ENCODE results near the gene ZCWPW1.

The ZCWPW1 gene

DNA sequence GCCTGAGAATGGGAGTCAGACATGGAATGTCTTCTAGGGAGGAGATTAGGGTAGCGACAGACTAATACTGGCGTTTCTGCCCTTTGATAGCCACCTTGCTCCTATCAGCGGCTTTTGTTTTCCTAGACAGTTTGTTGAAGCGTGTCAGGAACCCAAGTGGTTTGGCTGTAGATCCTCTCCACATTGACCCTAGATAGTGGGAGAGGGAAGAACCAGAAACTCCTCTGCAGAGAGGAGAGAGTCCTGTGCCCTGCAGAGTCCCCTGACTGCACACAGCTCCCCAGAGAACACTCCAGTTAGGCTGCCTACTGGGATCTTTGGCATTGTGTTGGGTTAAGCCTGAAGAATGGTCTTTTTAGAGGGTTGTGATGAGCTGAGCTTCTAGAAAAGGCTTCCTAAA is 3.5 kb upstream of the ZCWPW1 start:
- no peak for DNase-seq

DNA sequence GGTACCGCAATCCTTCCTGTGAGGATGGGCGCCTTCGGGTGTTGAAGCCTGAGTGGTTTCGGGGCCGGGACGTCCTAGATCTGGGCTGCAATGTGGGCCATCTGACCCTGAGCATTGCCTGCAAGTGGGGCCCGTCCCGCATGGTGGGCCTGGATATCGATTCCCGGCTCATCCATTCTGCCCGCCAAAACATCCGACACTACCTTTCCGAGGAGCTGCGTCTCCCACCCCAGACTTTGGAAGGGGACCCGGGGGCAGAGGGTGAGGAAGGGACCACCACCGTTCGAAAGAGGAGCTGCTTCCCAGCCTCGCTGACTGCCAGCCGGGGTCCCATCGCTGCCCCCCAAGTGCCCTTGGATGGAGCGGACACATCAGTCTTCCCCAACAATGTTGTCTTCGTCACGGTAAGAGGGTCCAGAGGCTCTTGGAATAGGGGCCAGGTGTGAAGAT is 2.8 kb upstream of the ZCWPW1 start:
- DNase-seq, result no peak

- no peak for DNase-seq
These were observed 2.2 kb upstream of the ZCWPW1 start for GRCh38 chr7:100430493-100431285.

- peak; percentile 93 for DNase-seq
These were observed 1.4 kb upstream of the ZCWPW1 start, which contains the start of gene MEPCE for GRCh38 chr7:100429637-100430492. Gene MEPCE (plus strand): TSS chr7:100429831. CDS start chr7:100430019, 188 bp downstream.

DNA sequence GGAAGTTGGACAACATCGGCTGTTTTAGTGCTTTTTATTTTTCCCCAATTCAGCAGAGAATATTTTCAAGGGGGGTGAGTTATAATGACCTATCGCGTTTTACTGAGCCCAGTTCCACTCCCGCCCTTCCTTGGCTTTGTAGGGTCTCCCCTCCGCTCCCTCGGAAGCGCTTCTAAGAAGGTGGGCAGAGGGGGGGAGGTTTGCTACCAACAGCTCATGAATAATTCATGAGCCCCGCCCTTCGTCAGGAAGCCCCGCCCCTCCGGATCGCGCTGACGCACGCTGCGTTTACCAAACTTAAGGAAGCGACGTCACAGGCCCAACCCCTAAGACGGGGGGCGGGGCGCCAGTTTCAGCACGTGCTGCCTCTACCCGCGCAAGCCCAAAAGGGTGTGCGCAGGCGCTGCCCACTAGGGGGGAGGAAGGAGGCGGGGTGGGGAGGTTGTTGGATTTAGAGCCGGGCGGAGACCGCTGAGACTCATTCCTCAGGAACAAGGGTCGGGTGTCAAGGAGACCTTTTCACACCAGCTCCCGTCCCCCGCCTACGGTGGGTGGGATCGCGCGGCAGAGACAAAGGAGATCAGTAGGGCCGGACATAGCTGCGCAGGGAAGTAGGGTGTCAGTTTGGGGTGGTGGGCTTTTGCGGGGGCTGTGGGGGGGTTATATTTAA is 599 bp upstream of the ZCWPW1 start:
- peak; percentile 99 for DNase-seq

- DNase-seq, result no peak
These were observed 723 bp downstream of the ZCWPW1 start for GRCh38 chr7:100427762-100428198.

DNA sequence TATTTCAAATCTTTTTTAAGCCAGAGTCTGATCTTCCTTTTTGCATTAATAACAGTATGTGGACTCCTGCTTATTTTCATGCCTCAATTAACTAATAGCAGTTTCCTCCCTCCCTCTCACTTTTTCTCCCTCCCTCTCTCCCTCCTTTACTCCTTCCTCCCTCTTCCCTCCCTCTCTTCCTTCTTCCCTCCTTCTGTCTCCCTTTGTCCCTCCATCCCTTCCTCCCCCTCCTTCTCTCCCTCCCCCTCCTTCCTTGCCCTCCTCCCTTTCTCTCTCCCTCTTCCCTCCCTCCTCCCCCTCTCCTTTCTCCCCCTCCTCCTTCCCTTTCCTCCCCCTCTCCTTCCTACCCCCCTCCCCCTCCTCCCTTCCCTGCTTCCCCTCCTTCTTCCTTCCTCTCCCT is 2.0 kb downstream of the ZCWPW1 start:
- DNase-seq, result no peak

DNA sequence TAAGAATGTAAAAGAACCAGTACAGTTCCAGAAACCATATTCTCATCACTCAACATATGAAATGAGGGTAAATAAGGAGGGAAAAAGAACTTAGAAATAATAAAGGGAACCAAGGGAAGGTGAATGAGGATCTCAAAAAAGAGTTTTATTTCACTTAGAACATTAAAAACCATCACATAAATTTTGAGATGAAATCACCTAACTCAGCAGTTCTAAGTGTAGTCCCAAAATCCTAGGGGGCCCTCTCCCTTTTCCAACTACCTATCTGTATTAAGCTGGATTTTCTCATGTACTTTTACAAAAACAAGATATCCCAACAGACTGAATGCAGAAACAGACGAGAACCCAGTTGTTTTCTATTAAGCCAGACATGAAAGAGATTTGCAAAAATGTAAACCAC is 3.2 kb downstream of the ZCWPW1 start:
- DNase-seq, result no peak

DNA sequence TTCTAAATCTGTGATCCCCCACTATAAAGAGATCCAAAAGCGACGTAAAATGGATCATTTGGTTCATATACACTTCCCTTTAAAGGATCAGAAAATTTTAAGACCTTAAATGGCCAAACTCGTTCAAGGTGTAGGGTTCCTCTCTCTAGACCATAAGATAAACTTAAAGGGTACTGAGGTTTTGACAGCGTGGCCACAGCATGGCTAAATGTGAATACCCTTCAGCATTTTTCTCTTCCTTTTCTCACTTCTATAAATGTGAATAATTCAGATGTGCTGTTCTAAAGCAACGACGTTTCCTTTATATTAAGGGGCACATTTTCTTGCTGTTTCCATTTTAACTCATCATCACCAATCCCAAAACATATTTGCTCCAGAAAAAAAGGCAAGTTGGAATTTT is 5.2 kb downstream of the ZCWPW1 start:
- no peak for DNase-seq

DNA sequence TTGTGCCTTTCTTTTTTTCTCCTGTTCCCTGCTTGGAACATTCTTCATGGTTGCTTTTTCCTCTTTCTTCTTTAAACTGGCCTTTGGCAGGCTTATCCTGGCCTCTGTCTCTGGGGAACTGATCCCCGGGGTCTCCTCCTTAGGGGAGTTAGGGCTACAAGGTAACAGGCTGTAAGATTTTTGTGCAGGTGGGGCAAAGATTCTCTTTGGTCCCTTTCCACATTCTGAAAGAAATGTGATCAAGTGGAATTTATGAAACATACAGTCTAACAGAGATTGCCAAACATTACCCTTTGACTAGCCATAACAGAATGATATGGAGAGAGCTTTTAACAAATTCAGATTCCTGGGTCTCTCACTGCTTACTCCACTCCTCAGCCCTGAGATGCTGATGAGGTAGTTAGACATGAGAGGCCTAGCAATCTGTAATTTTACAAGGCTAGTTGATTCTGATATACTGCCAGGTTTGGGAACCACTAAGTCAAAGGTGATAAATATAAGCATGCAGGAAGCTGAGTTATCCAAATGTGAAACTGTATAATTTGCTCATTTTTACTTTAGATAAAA is 8.8 kb downstream of the ZCWPW1 start:
- DNase-seq, result no peak

DNA sequence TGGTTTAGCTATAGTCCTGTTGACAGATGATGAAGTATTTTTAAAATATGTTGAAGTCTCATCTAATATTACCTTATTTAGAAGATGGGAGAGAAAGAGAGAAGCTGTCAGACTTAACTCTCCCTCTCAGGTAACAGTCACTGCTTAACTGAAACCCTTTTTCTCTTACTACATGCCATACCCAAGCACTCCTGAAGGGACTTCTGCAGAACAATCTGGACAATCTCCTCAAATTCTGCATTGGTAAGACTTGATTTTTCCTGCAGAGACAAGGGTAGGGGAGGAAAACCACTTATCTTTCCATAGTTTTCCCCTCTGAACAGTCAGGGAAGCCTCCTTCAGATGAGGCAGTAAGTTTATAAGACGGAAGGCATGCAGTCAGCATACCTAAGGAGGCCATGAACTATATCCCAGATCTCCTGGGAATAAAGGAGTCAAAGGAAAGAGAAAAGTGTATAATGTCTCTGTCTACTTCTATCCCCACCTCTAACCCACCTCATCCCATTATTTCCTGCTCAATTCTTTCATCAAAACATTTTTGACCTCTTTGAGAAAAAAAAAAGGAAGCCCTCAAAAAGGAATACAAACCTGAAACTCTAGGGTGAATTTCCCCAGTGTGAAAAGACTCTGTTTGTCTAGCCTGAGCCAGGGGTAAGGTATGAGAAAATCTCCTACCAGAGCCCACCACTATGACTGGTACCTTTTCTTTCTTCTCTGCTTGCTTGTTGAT is 9.4 kb downstream of the ZCWPW1 start:
- no peak for DNase-seq

GRCh38 chr7:100415448-100415847 is 13.1 kb downstream of the ZCWPW1 start:
- no peak for DNase-seq

GRCh38 chr7:100413889-100414288 is 14.6 kb downstream of the ZCWPW1 start:
- DNase-seq, result no peak

DNA sequence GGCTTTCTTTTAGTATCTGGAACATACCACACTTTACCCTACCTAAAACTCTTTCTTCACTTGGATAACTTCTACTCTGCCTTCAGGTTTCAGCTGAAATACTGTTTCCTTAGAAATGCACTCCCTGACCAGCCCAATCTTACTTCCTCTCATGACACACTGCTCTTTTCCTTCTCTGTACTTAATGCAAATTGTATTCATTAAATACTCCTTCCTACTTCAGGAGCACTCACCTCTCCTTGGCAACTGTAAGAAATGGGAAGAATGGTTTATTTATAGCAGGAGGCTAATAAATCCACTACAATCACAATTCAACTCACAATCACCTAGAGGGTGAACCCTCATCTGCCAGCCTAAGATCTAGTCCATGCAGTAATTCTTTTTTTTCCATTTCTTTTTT is 15.2 kb downstream of the ZCWPW1 start:
- no peak for DNase-seq

DNA sequence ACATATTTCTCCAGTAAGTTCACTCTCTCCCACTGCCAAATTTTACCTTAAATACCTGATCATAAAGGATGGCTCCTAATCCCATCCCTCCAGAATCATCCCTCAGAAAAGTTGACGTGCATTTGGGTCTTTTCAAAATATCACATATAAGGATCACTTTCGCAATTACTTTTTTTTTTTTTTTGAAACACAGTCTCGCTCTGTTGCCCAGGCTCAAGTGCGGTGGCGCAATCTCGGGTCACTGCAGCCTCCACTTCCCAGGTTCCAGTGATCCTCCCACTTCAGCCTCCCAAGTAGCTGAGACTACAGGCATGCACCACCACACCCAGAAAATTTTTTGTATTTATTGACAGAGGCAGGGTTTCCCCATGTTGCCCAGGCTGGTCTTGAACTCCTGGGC is 17.4 kb downstream of the ZCWPW1 start:
- DNase-seq, result no peak

DNA sequence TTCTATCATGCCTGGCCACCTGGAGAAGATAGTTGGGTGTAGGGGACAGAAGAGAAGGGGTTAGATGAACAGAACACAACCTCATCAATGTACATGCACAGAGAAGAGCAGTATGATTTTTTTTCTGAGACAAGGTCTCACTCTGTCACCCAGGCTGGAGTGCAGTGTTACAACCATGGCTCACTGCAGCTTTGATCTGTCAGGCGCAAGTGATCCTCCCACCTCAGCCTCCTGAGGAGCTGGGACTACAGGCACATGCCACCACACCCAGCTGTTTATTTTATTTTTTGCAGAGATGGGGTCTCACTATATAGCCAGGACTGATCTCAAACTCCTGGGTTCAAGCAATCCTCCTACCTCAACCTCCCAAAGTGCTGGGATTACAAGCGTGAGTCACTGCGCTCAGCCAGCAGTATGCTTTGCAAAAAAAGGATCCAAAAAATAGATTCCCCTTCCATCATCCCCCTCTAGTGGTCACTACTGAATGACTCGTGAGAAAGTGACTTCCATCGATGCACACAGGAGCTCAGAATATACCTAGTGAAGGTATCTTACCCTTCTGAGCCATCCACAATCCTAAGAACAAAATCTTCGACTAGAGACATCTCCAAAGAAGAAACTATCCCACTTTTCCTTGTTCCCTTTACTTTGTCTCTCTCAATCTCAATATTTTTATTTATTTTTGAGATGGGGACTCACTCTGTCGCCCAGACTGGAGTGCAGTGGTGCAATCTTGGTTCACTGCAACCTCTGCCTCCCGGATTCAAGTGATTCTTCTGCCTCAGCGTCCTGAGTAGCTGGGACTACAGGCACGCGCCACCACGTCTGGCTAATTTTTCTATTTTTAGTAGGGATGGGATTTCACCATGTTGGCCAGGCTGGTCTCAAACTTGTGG is 21.0 kb downstream of the ZCWPW1 start:
- DNase-seq, result peak; percentile 28

GRCh38 chr7:100406767-100407166 is 21.7 kb downstream of the ZCWPW1 start:
- no peak for DNase-seq

DNA sequence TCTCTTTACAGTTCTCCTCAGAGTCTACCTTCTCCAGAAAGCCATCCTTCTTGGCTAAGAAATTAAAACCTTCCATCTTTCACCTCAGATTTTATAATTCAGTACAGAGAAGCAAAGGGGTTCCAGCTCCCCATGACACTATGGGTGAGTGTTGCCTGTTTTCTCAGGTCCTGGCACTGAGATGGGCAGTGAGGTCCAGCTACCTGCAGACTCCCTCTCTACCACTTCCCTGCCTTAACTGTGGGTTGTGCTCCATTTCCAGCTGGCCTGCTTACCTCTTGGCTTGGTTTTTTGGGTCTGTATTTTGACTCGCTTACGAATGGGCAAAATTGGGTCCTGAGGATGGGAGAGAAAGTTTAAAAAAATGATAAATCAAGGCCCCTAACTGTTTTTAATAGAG is 26.3 kb downstream of the ZCWPW1 start:
- DNase-seq, result no peak

DNA sequence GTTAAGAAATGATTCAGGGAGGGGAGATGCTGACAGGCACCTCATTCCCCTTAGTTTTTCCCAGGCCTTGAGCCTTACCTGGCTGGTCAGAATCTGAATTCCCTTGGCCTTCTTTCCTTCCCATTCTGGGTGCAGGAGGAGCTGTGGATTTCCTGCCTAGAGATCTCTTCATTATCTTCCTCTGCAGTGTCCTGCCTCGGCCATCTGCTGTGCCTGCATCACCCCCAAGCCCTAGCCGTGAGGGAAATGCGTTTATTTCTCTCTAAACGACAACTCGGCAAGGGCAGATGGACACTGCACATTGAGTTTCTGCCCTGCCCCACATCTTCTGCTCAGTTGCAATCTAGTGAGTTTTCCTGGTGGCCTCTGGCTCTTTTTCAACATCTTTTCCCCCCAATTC is 26.7 kb downstream of the ZCWPW1 start:
- DNase-seq, result no peak

- no peak for DNase-seq
These were observed 27.8 kb downstream of the ZCWPW1 start for GRCh38 chr7:100400656-100401055.

DNA sequence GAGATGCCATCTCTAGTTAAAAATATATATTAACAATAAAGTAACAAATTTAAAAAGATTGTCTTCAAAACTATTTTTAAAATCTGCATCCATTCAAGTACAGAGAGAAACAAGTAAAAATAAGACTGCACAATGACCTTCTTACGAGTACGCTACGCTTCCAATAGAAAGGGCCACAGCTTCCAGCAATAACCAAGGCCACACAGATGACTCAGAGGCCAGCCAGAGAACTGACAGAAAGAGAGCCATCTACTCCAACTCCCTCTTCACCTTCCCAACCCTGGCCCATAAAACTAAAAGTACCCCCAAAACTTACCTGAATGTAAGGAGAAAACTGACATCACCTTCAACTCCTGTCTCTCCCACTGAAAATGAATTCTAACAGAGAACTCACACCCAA is 28.5 kb downstream of the ZCWPW1 start:
- no peak for DNase-seq
